SU-DHL-6 (cell line): Measurements from ENCODE around the gene ATP10D.
"Not testable (repeated sequence)": the region's sequence is repeated elsewhere in the genome, so short reads cannot be mapped to it uniquely, and the experiment has no call there.

ENCODE experiments used
- H2AFZ ChIP-seq: fragments of 200-600 bp; sonication (generic); 2 replicates; pipeline ENCODE4 v1.6.1; 2014; ENCODE audit warnings: low read depth, mild to moderate bottlenecking, moderate library complexity, mixed read lengths, antibody characterized with exemption, low read length; ENCODE audit not compliant: severe bottlenecking
- H3F3A ChIP-seq: fragments of 200-600 bp; shearing (Covaris generic); 2 replicates; pipeline ENCODE4 v1.6.0; 2016; ENCODE audit warnings: antibody characterized with exemption, mild to moderate bottlenecking; ENCODE audit not compliant: insufficient read depth
- H3K27ac ChIP-seq: fragments of 200-600 bp; sonication (generic); 2 replicates; pipeline ENCODE4 v1.5.1; 2016; ENCODE audit warnings: low read depth, mild to moderate bottlenecking, low read length, moderate library complexity, mixed read lengths
- H3K27me3 ChIP-seq: fragments of 200-600 bp; sonication (generic), shearing (Covaris generic); 2 replicates; pipeline ENCODE4 v1.6.0; 2014; ENCODE audit warnings: mild to moderate bottlenecking, low read length
- H3K36me3 ChIP-seq: fragments of 200-600 bp; sonication (generic); 2 replicates; pipeline ENCODE4 v1.6.1; 2014; ENCODE audit warnings: mild to moderate bottlenecking, low read length, mixed read lengths
- H3K4me2 ChIP-seq: fragments of 300-600, 200-600 bp; shearing (Covaris generic), sonication (generic); 2 replicates; pipeline ENCODE4 v1.6.0; 2014; ENCODE audit warnings: low read length, low read depth, mild to moderate bottlenecking; ENCODE audit not compliant: poor library complexity, severe bottlenecking
- H3K4me3 ChIP-seq: fragments of 200-600 bp; sonication (generic); 2 replicates; pipeline ENCODE4 v1.5.1; 2014; ENCODE audit warnings: antibody characterized with exemption, low read length, mild to moderate bottlenecking, mixed read lengths; ENCODE audit not compliant: insufficient read depth, poor library complexity, severe bottlenecking
- H3K79me2 ChIP-seq: fragments of 200-600 bp; sonication (generic); 2 replicates; pipeline ENCODE4 v1.6.1; 2014; ENCODE audit warnings: mild to moderate bottlenecking, low read length, moderate library complexity; ENCODE audit not compliant: insufficient read depth
- H3K9ac ChIP-seq: fragments of 200-600 bp; sonication (generic); 2 replicates; pipeline ENCODE4 v1.7.0; 2014; ENCODE audit warnings: mild to moderate bottlenecking, low read length
- H3K9me2 ChIP-seq: fragments of 200-600 bp; sonication (generic); replicated peaks from 2 replicates; pipeline ENCODE4 v1.6.1; 2014; ENCODE audit warnings: low read length; ENCODE audit not compliant: insufficient read depth
- H3K9me3 ChIP-seq: fragments of 200-600 bp; sonication (generic); 2 replicates; pipeline ENCODE4 v1.6.1; 2014; ENCODE audit warnings: low read length, mixed read lengths; ENCODE audit not compliant: insufficient read depth
- H4K20me1 ChIP-seq: fragments of 200-600 bp; sonication (generic); 2 replicates; pipeline ENCODE4 v1.6.1; 2014; ENCODE audit warnings: low read depth, mild to moderate bottlenecking, antibody characterized with exemption, low read length, moderate library complexity, mixed read lengths
- CTCF ChIP-seq: fragments of 200-600 bp; sonication (generic); IDR thresholded peaks from one replicate; pipeline ENCODE4 v1.5.1; 2017; ENCODE audit warnings: antibody characterized with exemption, mild to moderate bottlenecking, low read length, moderate library complexity; ENCODE audit not compliant: insufficient read depth, poor library complexity, severe bottlenecking
- EZH2phosphoT487 ChIP-seq: fragments of 200-600 bp; sonication (generic), shearing (Covaris generic); conservative IDR thresholded peaks from 2 replicates; pipeline ENCODE4 v1.6.1; 2018; ENCODE audit warnings: mild to moderate bottlenecking, antibody characterized with exemption, low read length, moderate library complexity, mixed read lengths

ATP10D gene

GRCh38 chr4:47484168-47484567, 907 bp upstream of the ATP10D start:
- no peaks in the 10 kb centered on the region for H3K9me3 ChIP-seq
- H3K9ac ChIP-seq, result peak overlapping the region; percentile 66; the same call in 1 of the 2 replicates
- no peaks in the 10 kb centered on the region for H3K9me2 ChIP-seq
- peak overlapping the region; percentile 94 for H2AFZ ChIP-seq
- H3K79me2 ChIP-seq, result no peaks in the 10 kb centered on the region
- no peaks in the 10 kb centered on the region for H3K27me3 ChIP-seq
- H4K20me1 ChIP-seq, result no peaks in the 10 kb centered on the region
- H3K27ac ChIP-seq, result no peak overlapping the region
- H3K4me2 ChIP-seq, result peak overlapping the region; percentile 84
- TF ChIP-seq CTCF (no peak), EZH2phosphoT487 (no peak)
- peaks cover 4% of the 10 kb centered on the region; the same call in 1 of the 2 replicates for H3F3A ChIP-seq
- H3K36me3 ChIP-seq, result no peaks in the 10 kb centered on the region
- no peak overlapping the region for H3K4me3 ChIP-seq

DNA sequence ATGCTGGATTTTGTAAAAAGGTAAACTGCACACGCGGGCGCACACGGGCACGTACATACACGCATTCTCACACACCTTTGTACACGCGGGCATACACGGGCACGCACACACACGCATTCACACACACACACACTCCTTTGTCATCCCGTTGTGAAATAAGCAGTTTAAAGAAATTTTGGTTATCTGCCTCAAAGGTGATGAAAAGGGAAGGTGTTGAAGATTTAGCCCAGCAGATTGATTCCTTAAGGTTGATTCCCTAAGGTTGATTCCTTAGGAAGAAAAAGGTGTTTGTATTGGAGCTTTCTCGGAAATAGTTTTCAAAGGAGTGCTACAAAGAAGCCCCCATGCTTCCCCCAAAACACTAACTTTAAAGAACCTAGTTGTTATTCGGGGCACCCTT, 693 bp downstream of the ATP10D start:
- peak overlapping the region; percentile 84 for H3K4me2 ChIP-seq
- peak overlapping the region; percentile 66 for H3K9ac ChIP-seq
- peak overlapping the region; percentile 82 for H3K4me3 ChIP-seq
- TF ChIP-seq EZH2phosphoT487, result no peak
- no peaks in the 10 kb centered on the region for H3K9me2 ChIP-seq
- H3K27me3 ChIP-seq, result no peaks in the 10 kb centered on the region
- H3K36me3 ChIP-seq, result no peaks in the 10 kb centered on the region
- H3F3A ChIP-seq, result peaks cover 4% of the 10 kb centered on the region; the same call in 1 of the 2 replicates
- H3K9me3 ChIP-seq, result no peaks in the 10 kb centered on the region
- H2AFZ ChIP-seq, result peak overlapping the region; percentile 94
- no peaks in the 10 kb centered on the region for H4K20me1 ChIP-seq
- H3K27ac ChIP-seq, result no peak overlapping the region
- H3K79me2 ChIP-seq, result no peaks in the 10 kb centered on the region

- Histone ChIP-seq H3K4me3 (peak overlapping the region; percentile 82), H3K9me3 (no peaks in the 10 kb centered on the region), H4K20me1 (no peaks in the 10 kb centered on the region), H3K4me2 (peak overlapping the region; percentile 84), H3K9me2 (no peaks in the 10 kb centered on the region), H3K9ac (peak overlapping the region; percentile 66), H3K79me2 (no peaks in the 10 kb centered on the region), H3K36me3 (no peaks in the 10 kb centered on the region), H3K27ac (no peak overlapping the region), H3K27me3 (no peaks in the 10 kb centered on the region), H2AFZ (no peak overlapping the region), H3F3A (peaks cover 4% of the 10 kb centered on the region; the same call in 1 of the 2 replicates)
- TF ChIP-seq EZH2phosphoT487 (no peak), CTCF (no peak)
Measured at GRCh38 chr4:47486231-47486673, 1.2 kb downstream of the ATP10D start.

GRCh38 chr4:47486727-47487126, 1.7 kb downstream of the ATP10D start:
- H3K27ac ChIP-seq, H3F3A ChIP-seq, H3K9ac ChIP-seq, H3K9me2 ChIP-seq, H3K9me3 ChIP-seq, H4K20me1 ChIP-seq, H3K27me3 ChIP-seq, H3K36me3 ChIP-seq, H2AFZ ChIP-seq, H3K79me2 ChIP-seq, H3K4me3 ChIP-seq: not testable (repeated sequence)
- H3K4me2 ChIP-seq, result peak overlapping the region; percentile 84
